GM12873 (cell line): ENCODE results near the gene HOXA6.

Experiments used
- CTCF ChIP-seq: IDR thresholded peaks from 2 replicates; pipeline ENCODE4 v1.5.1; 2012; ENCODE audit warnings: low read depth, mild to moderate bottlenecking, moderate library complexity, low read length, control low read depth; ENCODE audit not compliant: insufficient read depth; ENCODE audit errors: missing control alignments

HOXA6 gene

GRCh38 chr7:27110186-27111031 is 37.2 kb downstream of the HOXA6 start:
- no peak for TF ChIP-seq CTCF

- no peak for TF ChIP-seq CTCF
These were observed 37.9 kb downstream of the HOXA6 start for GRCh38 chr7:27109466-27110185.

- no peak for TF ChIP-seq CTCF
These were observed 39.0 kb downstream of the HOXA6 start for GRCh38 chr7:27108390-27109127.

GRCh38 chr7:27107391-27108381 is 39.9 kb downstream of the HOXA6 start:
- TF ChIP-seq CTCF = no peak

- TF ChIP-seq CTCF = no peak
These were observed 40.7 kb downstream of the HOXA6 start for GRCh38 chr7:27106901-27107240.

- no peak for TF ChIP-seq CTCF
These were observed 41.2 kb downstream of the HOXA6 start for GRCh38 chr7:27106181-27106900.
